HG03060 (cell line): ENCODE data around the gene ZACN.

Experiments
- ATAC-seq: cut with Tn5 transposase; IDR thresholded peaks from one replicate; pipeline ENCODE4 v1.9.1; 2021; ENCODE audit warnings: low read depth, moderate number of reproducible peaks; ENCODE audit not compliant: unreplicated experiment

Gene ZACN

DNA sequence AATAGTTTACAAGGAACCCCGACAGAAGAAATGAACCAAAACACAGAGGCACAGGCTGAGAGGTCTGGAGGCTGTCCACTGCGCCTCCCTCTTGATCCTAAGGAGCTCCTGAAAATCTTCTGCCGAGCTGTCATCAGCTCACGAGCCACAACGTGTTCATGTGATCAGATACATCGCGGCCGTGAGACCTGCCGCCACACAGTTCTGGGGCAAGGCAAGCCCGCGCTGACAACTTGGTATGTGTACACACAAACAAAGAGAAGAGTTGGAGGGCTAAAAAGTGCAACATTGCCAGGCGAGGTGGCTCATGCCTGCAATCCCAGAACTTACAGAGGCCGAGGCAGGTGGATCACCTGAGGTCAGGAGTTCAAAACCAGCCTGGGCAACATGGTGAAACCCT lies 17.0 kb downstream of the ZACN start:
- ATAC-seq: no peak

GRCh38 chr17:76097716-76098295 lies 18.8 kb downstream of the ZACN start:
- ATAC-seq: no peak

- no peak for ATAC-seq
Observed at GRCh38 chr17:76102944-76103273, 23.9 kb downstream of the ZACN start.

DNA sequence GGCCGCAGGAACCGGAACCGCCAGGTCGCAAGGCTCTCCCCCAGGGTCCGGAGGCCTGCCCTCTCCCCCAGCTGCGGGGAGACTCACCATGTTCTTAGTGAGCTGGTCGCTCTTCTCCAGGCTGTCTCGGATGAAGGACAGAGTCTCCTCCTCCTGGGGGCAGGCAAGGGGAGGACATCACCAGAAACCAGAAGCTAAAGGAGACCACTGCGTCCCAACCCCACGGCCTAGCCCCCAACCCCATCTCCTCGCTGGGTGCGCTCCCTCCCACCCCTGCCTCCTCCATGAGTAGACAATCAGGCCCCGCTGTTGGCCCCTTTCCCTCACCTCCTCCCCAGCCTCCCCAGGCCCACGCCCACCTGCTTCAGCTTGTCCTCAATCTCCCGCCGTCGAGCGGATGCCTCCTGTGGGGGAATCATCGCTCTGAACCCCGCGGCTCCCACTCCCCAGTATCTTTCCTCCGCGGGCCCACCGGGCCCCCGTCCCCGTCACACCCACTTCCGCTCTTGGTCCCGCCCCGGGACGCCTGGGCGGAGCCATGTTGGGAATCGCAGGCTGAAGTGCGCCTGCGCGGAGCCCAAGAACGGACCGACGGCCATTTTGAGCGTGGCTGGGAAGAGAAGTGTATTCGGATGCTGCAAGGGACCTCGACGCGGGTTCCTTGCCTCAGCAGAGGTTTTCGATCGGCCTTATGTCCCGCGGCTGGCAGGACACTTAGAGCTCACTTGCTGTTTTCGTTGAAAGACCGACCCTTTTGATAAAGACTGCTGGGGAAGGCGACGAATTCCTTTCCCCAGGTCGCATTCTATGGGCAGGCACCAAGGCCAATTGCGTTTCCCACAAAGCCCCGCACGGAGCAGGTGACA lies 24.5 kb downstream of the ZACN start, which contains the start of gene EXOC7:
TSS of gene EXOC7 (minus strand) at position 514 of the 866 bp plus-strand sequence. CDS start at position 419, 95 bp downstream.
- no peak for ATAC-seq

GRCh38 chr17:76104140-76104895 lies 25.3 kb downstream of the ZACN start:
- ATAC-seq: no peak

- no peak for ATAC-seq
Observed at GRCh38 chr17:76104896-76105231, 25.9 kb downstream of the ZACN start.

GRCh38 chr17:76106703-76107102 lies 27.7 kb downstream of the ZACN start:
- no peak for ATAC-seq

GRCh38 chr17:76107509-76107908 lies 28.5 kb downstream of the ZACN start:
- ATAC-seq: no peak

DNA sequence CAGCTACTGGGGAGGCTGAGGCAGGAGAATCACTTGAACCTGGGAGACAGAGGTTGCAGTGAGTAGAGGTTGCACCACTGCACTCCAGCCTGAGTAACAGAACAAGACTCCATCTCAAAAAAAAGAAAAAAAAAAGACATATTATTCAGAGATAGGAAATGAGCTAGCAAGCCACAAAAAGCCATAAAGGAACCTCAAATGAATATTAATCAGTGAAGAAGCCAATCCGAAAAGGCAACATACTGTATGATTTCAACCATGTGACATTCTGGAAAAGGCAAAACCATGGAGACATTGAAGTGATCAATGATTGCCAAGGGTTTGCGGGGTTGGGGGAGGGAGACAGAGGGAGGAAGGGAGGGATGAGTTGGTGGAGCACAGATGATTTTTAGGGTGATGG lies 33.0 kb downstream of the ZACN start:
- ATAC-seq: no peak

DNA sequence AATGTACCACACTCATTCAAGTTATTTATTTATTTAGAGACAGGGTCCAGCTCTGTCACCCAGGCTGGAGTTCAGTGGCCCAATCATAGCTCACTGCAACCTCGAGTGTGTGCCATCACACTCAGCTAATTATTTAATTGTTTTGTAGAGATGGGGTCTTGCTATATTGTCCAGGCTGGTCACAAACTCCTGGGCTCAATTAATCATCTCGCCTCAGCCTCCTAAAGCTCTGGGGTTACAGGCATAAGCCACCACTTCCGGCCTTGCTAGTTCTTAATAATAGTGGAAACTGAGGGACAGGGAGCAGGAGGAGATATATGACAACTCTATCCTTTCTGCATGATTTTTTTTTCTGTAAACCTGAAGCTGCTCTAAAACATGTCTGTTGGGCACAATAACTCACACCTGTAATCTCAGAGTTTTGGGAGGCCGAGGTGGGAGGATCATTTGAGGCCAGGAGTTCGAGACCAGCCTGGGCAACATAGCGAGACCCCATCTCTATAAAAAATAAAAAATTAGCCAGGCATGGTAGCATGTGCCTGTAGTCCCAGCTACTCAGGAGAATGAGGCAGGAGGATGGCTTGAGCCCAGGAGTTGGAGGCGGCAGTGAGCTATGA lies 36.3 kb downstream of the ZACN start:
- no peak for ATAC-seq

GRCh38 chr17:76119409-76120371 lies 40.7 kb downstream of the ZACN start:
- no peak for ATAC-seq

DNA sequence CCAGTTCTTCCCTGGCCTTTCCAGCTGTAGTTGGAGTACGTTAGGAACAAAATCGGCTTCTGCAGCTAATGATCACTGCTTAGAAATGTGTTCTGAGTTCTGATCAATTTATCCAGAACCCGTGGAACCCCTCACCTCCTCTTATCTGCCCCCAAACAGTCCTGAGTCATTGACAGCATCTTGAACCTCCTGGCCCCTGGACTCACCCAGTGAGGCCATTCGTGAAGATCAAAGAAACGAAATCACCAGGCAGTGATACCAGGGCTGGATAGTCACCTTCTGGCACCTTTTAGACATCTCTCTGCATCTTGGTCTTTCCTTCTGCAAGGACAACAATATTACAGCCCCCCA lies 41.7 kb downstream of the ZACN start:
- ATAC-seq: no peak

- no peak for ATAC-seq
Observed at GRCh38 chr17:76121932-76122430, 43.0 kb downstream of the ZACN start.

DNA sequence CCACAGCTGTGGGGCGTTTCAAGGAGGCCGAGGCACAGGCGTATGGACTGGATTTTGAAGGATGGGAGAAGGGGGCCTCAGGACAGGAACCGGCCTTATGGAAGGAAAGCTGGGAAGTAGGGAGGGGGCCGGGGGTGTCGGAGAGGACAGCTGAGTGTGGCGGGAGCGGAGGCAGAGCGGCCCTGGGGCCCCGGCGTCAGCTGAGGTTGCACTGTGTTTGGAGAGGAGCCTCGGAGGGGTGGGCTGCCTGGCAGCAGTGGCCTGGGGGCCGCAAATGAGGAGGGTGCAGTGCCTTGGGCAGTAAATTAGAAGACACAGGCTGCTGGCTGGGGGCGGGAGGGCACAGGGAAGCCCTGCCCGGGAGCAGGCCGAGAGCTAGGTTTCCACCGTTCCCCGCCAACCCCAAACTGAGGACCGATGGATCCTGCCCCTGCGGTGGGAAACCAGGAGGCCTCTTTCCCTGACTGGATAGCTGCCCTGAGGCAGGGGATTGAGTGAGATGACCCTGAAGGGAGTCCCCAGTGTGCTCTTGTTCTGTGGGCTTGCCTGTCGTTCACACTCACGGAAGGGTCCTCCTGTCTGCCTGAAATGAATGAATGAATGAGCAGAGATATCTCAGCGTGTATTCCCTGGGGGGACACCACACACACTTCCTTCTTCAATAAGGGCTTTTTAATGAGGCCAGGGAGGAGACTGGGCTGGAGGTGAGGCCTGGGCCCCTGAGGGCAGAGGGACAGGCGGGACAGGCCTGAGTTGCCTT lies 43.6 kb downstream of the ZACN start:
- ATAC-seq: no peak

GRCh38 chr17:76123191-76123499 lies 44.2 kb downstream of the ZACN start:
- no peak for ATAC-seq

GRCh38 chr17:76123749-76124581 lies 45.0 kb downstream of the ZACN start:
- ATAC-seq: no peak

DNA sequence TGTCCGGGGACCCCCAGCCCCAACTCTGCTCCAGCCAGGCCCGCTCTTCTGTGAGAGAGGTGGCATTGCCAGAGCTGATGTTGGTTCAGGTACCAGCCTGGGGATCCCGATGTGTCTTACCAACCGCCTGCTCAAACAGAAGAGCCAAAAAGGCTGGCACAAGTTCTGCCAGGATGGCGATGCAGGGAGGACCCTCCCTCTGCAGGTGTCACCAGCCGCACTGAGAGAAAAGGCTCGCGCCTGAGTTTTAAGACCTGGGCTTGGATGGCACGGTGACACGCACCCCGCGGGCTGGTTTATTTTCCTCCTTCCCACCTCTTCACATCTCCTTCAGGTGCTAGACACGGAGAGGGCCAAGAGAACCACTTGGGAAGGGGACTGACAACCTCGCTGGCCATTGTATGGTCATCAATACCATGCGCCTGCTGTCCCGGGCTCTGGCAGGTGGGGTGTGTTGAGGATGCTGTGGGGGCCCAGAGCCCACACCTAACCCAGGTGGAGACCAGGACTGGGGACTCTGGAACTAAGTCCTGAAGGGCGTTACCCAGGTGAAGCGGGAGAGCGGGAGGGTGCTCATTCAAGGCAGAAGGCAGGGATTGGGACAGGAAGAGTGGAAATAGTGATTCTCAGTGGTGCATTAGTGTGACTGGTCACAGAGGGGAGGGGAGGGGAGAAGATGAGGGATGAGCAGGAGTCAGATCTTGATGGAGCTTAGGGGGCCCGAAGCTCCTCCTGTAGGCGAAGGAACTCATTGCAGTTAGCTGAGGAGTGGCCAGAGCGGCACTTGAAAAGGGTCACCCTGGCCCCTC lies 45.8 kb downstream of the ZACN start:
- no peak for ATAC-seq

DNA sequence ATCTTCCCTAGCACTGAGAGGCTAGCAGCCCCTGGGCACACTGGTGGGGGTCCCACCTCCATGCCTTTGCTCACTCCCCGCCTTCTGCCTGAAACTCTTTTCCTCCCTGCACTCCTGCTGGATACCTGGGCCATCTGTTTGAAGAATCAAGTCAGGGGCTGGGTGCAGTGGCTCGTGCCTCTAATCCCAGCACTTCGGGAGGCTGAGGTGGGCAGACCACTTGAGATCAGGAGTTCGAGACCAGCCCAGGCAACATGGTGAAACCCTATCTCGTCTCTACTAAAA lies 46.4 kb downstream of the ZACN start:
- ATAC-seq: no peak
